Epithelial cell of proximal tubule (primary cell): Measurements from ENCODE around the gene GNMT. TPM values are rescaled to one million over a fixed set of nuclear protein-coding genes. Genes with fewer than 3 reads are reported as not detected.

Source experiments
- DNase-seq: peaks from one replicate; pipeline ENCODE4 v3.0.0-alpha.2; 2011; ENCODE audit warnings: low read depth
- H3K4me3 ChIP-seq: 2 replicates; pipeline ENCODE4 v1.5.1; 2011; ENCODE audit warnings: low read depth, mild to moderate bottlenecking, low read length
- total RNA-seq: library from RNA; depleted of rRNA; stranded (reverse); fragments of >200 nt; gene quantifications from 2 replicates; pipeline ENCODE4 v1.2.3, GENCODE V29; 2015
- TF ChIP-seq, protein P1 (sequence below): conservative IDR thresholded peaks from 2 replicates; pipeline ENCODE4 v1.5.1; 2012; ENCODE audit warnings: low read depth, mild to moderate bottlenecking, low read length

Gene GNMT
- total RNA-seq, 1 donor from 2014 or later: not detected

DNA sequence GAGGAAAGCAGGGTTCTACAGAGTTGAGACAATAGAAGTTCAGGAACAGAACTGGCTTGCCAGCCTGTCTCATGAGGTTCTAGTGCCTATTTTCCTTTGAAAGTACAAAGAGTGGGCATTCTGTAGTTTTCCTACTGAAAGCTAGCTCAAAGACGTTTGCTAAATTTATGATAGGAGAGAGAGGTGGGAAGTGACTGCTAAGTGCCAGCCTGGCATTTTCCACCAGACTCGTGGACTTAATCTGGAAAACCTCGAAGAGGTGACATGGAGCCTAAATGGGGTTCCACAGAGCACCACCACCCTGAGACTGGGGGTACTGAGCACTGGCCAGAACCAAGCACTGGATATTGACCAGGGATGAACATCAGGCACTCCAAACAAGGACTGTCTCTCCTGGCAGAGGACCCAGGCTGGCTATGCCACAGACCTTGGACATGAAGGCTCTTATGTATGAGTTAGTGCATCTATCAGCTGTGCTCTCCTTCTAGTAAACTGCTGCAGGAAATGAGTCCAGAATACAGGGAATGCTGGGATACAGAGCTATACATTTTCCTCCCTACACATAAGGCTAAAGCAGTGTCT is 11.3 kb downstream of the GNMT start:
- TF ChIP-seq, protein P1, sequence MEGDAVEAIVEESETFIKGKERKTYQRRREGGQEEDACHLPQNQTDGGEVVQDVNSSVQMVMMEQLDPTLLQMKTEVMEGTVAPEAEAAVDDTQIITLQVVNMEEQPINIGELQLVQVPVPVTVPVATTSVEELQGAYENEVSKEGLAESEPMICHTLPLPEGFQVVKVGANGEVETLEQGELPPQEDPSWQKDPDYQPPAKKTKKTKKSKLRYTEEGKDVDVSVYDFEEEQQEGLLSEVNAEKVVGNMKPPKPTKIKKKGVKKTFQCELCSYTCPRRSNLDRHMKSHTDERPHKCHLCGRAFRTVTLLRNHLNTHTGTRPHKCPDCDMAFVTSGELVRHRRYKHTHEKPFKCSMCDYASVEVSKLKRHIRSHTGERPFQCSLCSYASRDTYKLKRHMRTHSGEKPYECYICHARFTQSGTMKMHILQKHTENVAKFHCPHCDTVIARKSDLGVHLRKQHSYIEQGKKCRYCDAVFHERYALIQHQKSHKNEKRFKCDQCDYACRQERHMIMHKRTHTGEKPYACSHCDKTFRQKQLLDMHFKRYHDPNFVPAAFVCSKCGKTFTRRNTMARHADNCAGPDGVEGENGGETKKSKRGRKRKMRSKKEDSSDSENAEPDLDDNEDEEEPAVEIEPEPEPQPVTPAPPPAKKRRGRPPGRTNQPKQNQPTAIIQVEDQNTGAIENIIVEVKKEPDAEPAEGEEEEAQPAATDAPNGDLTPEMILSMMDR: no peak
- no peak overlapping the region for H3K4me3 ChIP-seq
- no peak for DNase-seq

DNA sequence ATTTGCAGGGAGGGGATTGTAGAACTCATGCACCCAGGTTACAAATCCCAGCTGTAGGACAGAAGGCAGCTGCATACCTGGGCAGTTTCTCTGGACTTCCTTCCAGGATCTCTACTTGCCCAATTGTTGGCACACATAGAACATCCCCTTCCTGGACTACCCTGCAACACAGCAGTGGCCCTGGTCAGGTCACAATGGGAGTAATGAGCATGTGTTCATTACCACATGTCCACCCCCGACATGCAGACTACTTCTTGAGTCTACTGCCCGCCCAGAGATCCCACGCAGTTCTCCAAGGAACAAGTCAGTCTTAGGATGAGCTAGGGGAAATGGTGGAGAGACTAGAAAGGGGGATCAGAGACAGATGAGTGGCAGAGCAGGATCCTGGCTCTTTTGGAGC is 13.4 kb downstream of the GNMT start:
- DNase-seq: no peak
- H3K4me3 ChIP-seq: no peak overlapping the region
- TF ChIP-seq, protein P1: no peak

DNA sequence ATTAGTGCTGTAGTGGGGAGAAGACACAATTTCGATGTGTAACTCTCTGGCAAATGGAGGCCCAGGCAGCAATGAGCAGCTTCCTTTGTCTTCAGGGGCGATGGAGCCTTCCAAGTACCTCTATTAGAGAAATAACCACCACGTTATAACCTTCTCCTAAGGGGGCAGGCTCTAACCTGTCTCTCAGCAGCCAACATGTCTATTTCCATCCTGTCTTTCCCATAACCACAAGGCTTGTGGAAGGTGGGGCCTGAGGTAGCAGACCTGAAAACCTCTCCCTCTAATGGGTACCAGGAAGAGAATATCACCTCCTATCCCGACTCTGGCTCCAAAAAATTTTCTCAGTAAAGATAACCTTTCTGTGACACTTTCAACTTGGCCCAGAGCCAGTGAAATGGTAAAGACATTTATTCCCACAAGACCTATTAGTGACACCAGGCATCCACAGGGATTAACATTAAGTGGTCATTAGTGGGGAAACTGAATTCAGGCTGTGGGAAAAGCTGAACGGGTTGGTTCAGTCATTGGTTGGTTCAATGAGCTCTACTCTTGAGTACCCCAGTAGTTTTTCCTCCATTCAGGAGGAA is 14.5 kb downstream of the GNMT start:
- DNase-seq: no peak
- H3K4me3 ChIP-seq: no peak overlapping the region
- TF ChIP-seq, protein P1: no peak

DNA sequence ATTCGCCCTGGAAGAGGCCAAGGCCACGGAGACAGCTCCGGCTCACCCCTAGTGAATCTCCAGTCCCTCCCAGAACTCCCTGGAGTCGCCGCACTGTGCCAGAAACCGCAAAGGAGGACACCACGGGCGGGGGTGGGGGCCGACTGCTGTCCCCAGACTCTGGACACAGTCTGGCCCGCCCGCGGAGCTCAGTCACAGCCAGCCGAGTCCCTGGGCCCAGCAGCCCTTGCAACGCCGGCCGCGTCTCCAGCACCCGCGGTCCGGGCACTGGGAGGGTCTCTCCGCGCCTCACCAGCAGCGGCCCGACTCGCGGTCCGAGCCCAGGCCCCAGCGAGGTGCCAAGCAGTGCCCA is 17.9 kb downstream of the GNMT start:
- no peak for DNase-seq
- TF ChIP-seq, protein P1: no peak
- H3K4me3 ChIP-seq: peak overlapping the region; percentile 90

DNA sequence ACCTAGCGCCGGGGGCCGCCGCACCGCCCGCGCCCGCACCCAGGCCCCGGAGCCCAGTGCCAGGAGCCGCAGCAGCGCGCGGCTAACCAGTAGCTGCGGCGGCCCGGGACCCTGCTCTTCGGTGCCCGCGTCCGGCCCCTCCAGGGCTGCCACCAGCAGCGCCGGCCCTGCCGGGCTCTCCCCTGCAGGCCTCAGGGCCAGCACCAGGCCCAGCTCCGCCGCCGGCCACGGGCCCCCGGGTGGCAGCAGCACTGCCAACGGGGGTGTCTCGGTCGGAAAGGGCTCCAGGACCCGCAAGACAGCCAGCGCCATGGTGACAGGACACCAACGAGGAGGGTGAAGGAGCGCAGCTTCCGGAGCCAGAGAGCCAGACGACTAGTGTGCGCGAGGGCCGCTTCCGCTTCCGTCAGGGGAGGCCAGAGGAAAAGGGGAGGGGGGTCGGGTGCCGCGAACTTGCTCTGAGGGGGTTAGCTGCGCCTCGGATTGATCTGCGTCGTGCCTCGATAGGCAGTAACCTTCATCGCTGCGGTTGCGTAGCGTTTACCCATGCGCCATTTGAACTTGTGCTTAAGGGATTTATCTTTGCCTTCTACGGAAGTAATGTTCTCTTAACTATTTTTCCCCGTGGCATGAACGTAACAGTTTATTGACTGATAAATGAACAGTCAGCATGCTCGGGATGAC is 18.4 kb downstream of the GNMT start, which contains the start of gene PEX6:
TSS of gene PEX6 (minus strand) at position 343 of the 684 bp plus-strand sequence. CDS start at position 312, 31 bp downstream.
- TF ChIP-seq, protein P1: no peak
- H3K4me3 ChIP-seq: peak within 1 kb of the TSS; percentile 90
- DNase-seq: peak; percentile 36

DNA sequence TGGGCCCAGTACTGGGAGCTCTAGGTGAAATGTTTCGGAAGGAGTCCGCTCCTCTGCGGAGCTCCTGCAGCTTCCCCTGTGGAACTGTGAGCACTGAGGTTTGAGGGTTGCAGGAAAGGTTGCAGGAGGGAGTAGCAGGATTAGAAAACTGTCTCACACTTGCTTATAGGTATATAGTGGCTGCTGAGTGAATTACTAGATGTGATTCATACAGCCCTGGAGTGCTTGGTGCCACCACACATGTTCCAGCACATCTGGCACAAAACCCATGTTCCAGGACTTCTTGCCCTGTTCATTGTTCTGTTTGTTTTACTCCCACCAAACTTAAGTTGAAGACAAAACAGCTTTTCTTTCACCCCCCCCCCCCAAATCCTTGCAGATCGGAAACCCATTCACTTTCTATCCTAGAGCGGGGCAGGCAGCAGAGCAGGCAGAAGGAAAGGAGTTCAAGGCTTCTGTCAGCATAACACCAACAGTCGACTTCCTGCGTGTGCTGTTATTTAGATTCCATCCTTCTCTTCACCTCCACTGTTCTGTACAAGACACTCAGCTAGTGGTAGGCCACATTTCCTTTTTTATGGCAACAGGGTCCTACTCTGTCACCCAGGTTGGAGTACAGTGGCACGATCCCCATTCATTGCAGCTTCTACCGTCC is 19.1 kb downstream of the GNMT start:
- no peak for DNase-seq
- H3K4me3 ChIP-seq: peak overlapping the region; percentile 90
- TF ChIP-seq, protein P1: no peak
